ENCODE results near the gene NUP98.
"Not testable (repeated sequence)": the region's sequence is repeated elsewhere in the genome, so short reads cannot be mapped to it uniquely, and the experiment has no call there.

- not testable (repeated sequence) for TF ChIP-seq EP300, POLR2A (IDR thresholded peaks at IDR 0.05)
These were observed 148.5 kb downstream of the NUP98 start for GRCh38 chr11:3648843-3649242.
